Measurements from ENCODE around the gene EFNA2. TPM values are rescaled to one million over a fixed set of nuclear protein-coding genes. Genes with fewer than 3 reads are reported as not detected.

The EFNA2 gene
- polyA plus RNA-seq, 3 donors: not detected

- no peak overlapping the region for H3K27ac Mint-ChIP-seq
- H3K9me3 Mint-ChIP-seq: peaks cover 0 to 8% (median 0%) of the 10 kb centered on the region in 7 donors
- no peaks in the 10 kb centered on the region for H3K9me3 ChIP-seq (replicated peaks in 1 of 2; ENCODE audit: control insufficient read depth in 1 of 2, insufficient read depth in 1 of 2, low read length in 2 of 2)
- peaks cover 0 to 12% of the 10 kb centered on the region in 2 donors for H3K27me3 ChIP-seq (ENCODE audit: control insufficient read depth in 2 of 2, insufficient read depth in 2 of 2, low read length in 2 of 2)
- H3K9ac ChIP-seq (ENCODE audit: insufficient read depth, low read length, poor library complexity, severe bottlenecking): no peak overlapping the region
- no peak overlapping the region for H3K4me3 Mint-ChIP-seq
- peaks cover 11 to 33% (median 19%) of the 10 kb centered on the region in 3 donors for H3K27me3 Mint-ChIP-seq (ENCODE audit: low read depth in 3 of 3)
- 96% methylated on average over 5 of the region's 8 CpGs for WGBS (ENCODE audit: insufficient coverage)
- no peak overlapping the region for H3K4me2 ChIP-seq (replicated peaks; ENCODE audit: extremely low read depth, low read length, poor library complexity, severe bottlenecking)
- H3K4me3 ChIP-seq (replicated peaks in 1 of 3; ENCODE audit: low read depth in 2 of 3, low read length in 3 of 3): no peak overlapping the region
- no peaks in the 10 kb centered on the region for H3K36me3 ChIP-seq (replicated peaks in 1 of 2; ENCODE audit: control insufficient read depth in 1 of 2, insufficient read depth in 2 of 2, low read length in 2 of 2)
- no peaks in the 10 kb centered on the region for H4K20me1 ChIP-seq (ENCODE audit: insufficient read depth, low read length)
- no peak overlapping the region for H3K27ac ChIP-seq (ENCODE audit: low read depth in 1 of 2, low read length in 2 of 2)
- no peak for TF ChIP-seq CTCF (IDR thresholded peaks at IDR 0.05)
- peaks cover 7 to 8% of the 10 kb centered on the region in 2 donors for H3K4me1 ChIP-seq (ENCODE audit: control insufficient read depth in 1 of 2, insufficient read depth in 2 of 2, low read length in 2 of 2)
- no peaks in the 10 kb centered on the region for H3K79me2 ChIP-seq (ENCODE audit: insufficient read depth, low read length)
- H3K36me3 Mint-ChIP-seq: no peaks in the 10 kb centered on the region
- H2AFZ ChIP-seq (ENCODE audit: insufficient read depth, low read depth, low read length, poor library complexity, severe bottlenecking): no peak overlapping the region
- DNase-seq: no peak
- intact Hi-C loops (cut with micrococcal nuclease): no loop called here
- H3K4me1 Mint-ChIP-seq: peaks cover 7% of the 10 kb centered on the region
Measured at GRCh38 chr19:1298235-1298634, 12.6 kb downstream of the EFNA2 start.

GRCh38 chr19:1299801-1300200 is 14.1 kb downstream of the EFNA2 start:
- Mint-ChIP-seq H3K27ac (no peak overlapping the region), H3K9me3 (peaks cover 0 to 5% (median 0%) of the 10 kb centered on the region in 7 donors), H3K4me1 (peaks cover 5% of the 10 kb centered on the region), H3K27me3 (ENCODE audit: low read depth in 3 of 3) (peaks cover 6 to 19% (median 13%) of the 10 kb centered on the region in 3 donors), H3K36me3 (no peaks in the 10 kb centered on the region), H3K4me3 (no peak overlapping the region)
- Histone ChIP-seq H3K4me3 (replicated peaks in 1 of 3; ENCODE audit: low read depth in 2 of 3, low read length in 3 of 3) (no peak overlapping the region), H3K36me3 (replicated peaks in 1 of 2; ENCODE audit: control insufficient read depth in 1 of 2, insufficient read depth in 2 of 2, low read length in 2 of 2) (no peaks in the 10 kb centered on the region), H3K27ac (ENCODE audit: low read depth in 1 of 2, low read length in 2 of 2) (no peak overlapping the region), H3K4me1 (ENCODE audit: control insufficient read depth in 1 of 2, insufficient read depth in 2 of 2, low read length in 2 of 2) (peaks cover 7 to 8% of the 10 kb centered on the region in 2 donors), H4K20me1 (ENCODE audit: insufficient read depth, low read length) (no peaks in the 10 kb centered on the region), H3K79me2 (ENCODE audit: insufficient read depth, low read length) (no peaks in the 10 kb centered on the region), H2AFZ (ENCODE audit: insufficient read depth, low read depth, low read length, poor library complexity, severe bottlenecking) (no peak overlapping the region), H3K9ac (ENCODE audit: insufficient read depth, low read length, poor library complexity, severe bottlenecking) (no peak overlapping the region), H3K4me2 (replicated peaks; ENCODE audit: extremely low read depth, low read length, poor library complexity, severe bottlenecking) (no peak overlapping the region), H3K27me3 (ENCODE audit: control insufficient read depth in 2 of 2, insufficient read depth in 2 of 2, low read length in 2 of 2) (peaks cover 0 to 4% of the 10 kb centered on the region in 2 donors), H3K9me3 (replicated peaks in 1 of 2; ENCODE audit: control insufficient read depth in 1 of 2, insufficient read depth in 1 of 2, low read length in 2 of 2) (no peaks in the 10 kb centered on the region)
- intact Hi-C loops (cut with micrococcal nuclease): no loop called here
- no peak for DNase-seq
- WGBS (ENCODE audit: insufficient coverage): 81% methylated on average over 33 of the region's 34 CpGs
- no peak for TF ChIP-seq CTCF (IDR thresholded peaks at IDR 0.05)

Data from CD14-positive monocyte (primary cell).